Measurements from ENCODE around the gene PIBF1.
"Not testable (repeated sequence)": the region's sequence is repeated elsewhere in the genome, so short reads cannot be mapped to it uniquely, and the experiment has no call there.

The PIBF1 gene

GRCh38 chr13:72823724-72824123 lies 41.8 kb downstream of the PIBF1 start:
- no peak for DNase-seq

DNA sequence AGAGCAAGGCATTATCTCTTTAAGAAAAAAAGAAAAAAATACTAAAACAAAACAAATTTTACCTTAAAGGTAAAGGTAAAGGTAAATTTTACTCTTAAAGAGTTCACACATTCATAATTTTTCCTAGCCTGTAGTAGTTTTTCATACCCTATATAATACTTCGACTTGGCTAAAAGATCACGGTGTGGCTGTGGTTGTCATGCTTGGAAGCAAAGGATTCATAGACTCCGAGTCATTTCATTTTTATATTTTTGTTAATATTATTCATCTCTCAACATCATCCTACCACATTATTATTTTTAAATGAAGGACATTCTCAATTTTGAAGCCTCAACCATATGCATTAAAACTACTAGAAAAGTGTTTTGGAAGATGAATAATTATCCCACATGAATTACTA lies 52.7 kb downstream of the PIBF1 start:
- DNase-seq: no peak

DNA sequence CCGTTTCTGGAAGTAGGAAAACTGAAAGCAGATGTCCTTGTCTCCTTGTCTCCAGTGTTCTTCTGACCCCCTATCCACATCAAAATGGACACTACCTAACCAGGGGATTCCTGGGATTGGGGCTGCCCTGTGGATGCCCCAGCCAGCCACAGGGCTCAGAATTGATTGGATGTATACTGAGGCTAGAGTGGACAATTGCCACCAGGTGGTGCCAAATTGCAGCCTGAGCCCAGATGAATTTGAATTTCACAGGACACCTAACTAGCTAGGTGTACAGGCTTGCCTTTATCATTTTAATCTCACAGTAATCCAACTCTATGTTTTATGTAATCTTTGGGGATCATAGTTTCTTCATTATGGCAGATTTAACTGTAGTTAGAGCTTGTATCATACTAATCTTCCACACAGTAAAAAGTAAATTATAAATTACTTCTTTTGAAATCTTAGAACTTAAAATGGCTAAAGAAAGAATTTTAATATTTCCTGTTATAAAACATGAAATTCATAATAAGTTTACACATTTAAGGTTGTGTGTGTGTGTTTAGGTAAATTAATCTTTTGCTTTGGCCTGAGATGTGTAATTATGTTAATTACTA lies 58.0 kb downstream of the PIBF1 start:
- DNase-seq: peak; percentile 23

DNA sequence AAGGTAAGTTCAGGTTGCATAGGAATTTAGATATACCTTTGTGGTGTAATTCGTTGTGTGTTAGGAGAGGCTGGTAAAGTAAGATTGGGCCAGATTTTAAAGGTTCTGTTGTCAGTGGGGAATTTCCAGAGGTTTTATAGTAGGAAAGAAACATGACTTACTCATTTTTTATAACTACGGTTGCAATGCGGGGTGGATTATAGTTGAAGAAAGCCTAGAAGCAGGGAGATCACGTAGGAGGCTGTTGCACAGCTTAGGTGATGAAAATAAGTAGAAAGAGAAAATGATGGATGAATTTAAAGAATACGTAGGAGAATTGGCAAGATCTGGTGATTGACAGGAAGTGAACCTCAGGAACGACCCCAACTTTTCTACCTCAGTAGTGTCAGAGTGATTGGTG lies 61.1 kb downstream of the PIBF1 start:
- DNase-seq: no peak

- not testable (repeated sequence) for DNase-seq
These were observed 63.2 kb downstream of the PIBF1 start for GRCh38 chr13:72845148-72845547.

- no peak for DNase-seq
These were observed 67.6 kb downstream of the PIBF1 start for GRCh38 chr13:72849571-72849970.

DNA sequence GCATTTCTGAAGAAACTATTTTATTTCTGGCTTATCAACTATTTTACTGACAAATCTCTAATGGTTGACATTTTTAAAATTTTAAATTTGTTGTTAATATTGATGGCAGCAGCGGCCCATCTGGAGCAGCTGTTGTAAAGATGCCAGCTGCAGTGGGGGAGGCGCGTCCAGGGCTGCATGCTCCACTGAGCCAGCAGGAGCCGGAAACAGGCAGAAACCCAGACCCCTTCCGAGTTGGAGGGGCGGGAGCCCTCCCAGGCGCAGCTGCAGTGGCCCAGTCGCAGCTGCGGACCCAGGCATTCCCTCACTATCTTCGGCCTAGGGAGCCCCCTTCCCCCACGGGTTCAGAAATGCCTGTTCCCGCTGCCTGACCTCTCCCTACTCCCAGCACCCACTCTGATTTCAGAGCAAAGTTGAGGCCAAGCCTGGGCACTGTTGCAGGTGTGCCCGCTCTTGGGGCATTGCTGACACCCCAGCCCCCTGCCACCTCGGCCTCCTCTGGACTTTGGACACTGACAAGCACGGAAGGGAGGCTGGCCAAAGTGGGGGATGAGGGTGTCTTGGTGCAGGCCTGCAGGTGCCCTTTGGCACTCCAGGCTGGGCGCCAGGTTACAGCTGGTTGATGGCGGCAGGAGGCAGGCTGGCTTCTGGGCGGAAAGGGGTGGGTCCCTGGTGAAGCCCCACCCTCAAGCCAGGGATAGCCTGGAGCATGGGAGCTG lies 69.2 kb downstream of the PIBF1 start:
- DNase-seq: no peak

DNA sequence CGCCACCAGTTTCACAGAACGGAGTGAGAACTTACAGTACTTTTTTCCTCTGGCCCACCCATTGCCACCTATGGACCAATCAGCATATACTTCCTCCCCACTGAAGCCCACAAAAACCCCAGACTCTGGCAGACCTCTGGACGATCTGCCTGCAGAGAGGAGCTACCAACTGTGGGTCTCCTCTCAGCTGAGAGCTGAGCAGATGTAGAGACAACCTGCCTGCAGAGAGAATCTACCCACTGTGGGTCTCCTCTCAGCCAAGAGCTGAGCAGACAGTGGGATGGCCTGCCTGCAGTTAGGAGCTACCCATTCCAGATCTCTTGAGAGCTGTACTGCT lies 69.7 kb downstream of the PIBF1 start:
- DNase-seq: no peak

DNA sequence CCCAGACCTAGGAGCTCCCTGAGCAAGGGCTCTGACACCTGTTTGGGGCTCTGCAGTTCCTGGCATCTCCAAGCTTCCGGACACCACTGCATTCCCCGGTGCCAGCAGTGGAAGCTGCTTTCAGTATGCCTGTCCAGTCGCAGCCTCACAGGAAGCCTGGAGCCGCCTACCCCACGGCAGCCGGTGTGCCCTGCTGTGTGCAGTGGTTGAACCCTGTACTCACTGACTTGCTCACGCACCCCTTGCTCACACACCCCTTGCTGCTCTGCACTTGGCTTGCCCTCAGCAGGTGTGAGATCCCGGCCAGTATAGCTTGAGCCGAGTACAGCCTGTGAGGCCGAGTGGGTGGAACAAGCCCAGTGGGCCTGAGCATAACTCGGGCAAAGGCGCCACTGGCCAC lies 70.3 kb downstream of the PIBF1 start:
- DNase-seq: no peak

- DNase-seq: no peak
These were observed 71.1 kb downstream of the PIBF1 start for GRCh38 chr13:72853000-72853399.

DNA sequence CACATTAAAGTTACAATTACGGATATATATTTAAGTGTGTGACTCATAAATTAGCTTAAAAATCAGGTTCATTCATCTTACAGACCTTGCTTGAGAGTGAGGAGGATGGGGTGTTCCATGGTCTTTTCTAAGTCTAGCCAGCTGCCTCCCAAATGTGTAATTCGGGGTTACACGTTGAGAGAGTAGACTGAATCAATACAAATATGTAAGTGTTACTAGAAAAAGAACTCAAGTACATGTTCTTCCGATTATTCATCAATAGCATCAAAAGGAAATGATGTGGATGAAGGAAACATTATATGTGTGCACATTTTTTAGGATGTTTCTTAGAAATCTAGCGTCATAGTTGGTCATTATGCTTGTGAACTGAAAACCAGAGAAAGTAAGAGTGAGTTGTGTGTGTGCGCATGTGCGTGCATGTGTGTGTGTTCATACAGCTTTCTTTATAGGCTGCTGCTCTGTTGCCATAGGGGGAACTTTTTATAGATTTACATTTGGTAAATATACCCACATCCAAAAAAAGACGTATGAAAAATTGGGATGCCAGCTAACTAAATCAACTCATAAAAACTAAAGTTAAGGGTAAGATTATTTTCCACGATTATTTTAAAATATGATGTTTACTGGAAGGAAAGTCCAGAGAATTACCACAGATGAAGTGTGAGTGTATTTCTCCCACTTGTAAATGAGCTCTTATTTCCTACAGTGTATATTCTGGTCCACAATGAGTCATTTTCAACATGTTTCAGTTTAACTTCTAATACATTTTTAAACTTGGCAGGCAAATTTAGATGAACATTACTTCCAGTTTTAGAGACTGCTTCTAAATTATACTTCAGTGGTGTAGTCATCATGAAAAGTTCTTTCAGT lies 82.4 kb downstream of the PIBF1 start:
- DNase-seq: no peak

GRCh38 chr13:72868229-72868628 lies 86.3 kb downstream of the PIBF1 start:
- no peak for DNase-seq

- DNase-seq: no peak
These were observed 93.3 kb downstream of the PIBF1 start for GRCh38 chr13:72875233-72875632.

DNA sequence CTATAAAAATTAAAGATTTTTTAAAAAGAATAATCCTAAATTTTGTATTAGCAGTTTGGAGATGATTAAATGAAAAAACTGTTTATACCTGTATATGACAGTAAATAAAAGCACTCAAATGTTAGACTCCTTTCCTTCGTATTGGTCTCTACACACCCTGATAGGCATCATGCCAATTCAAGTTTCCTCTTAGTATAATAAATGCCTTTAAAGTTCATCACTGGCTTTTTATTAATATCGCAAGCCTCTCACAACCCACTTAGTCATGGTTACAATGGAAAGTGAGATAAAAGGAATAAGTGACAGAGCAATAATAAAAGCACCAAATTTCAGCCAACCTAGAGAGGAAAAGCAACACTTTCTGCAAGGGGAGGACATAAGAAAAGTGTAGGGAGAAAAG lies 102.2 kb downstream of the PIBF1 start:
- DNase-seq: no peak

- DNase-seq: no peak
These were observed 104.5 kb downstream of the PIBF1 start for GRCh38 chr13:72886272-72887067.

- no peak for DNase-seq
These were observed 107.6 kb downstream of the PIBF1 start for GRCh38 chr13:72889495-72889894.

DNA sequence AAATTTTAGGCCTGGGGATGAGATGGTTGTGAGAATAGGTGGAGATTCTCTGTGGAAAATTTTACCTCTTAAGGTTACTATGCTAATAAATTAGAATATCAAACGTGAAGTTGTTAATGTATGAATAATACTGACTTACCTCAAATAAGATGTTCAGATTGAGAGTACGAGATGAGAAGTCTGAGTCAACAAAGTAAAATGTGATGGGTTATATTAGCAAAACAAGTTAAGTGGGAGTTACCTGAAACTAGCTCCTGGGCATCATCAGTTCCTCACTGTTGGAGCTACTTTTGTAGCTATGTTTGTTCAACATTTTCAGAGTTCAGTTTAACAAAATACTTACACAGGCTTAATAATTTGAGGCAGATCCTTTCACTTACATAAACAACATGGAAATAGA lies 108.6 kb downstream of the PIBF1 start:
- no peak for DNase-seq

DNA sequence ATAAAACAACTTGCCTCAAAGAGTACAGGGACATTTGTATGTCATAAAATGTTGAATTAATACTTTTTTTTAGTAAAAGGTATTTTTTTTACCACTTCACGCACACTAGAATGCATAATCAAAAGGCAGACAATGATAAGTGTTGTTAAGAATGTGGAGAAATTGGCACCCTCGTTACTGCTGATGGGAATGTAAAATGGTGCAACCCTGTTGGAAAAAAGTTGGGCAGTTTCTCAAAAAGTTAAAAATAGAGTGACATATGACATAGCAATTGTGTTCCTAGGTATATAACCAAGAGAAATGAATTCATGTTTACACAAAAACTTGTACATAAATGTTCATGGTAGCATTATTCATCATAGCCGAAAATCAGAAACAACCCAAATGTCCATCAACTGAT lies 109.5 kb downstream of the PIBF1 start:
- no peak for DNase-seq

- no peak for DNase-seq
These were observed 114.9 kb downstream of the PIBF1 start for GRCh38 chr13:72896869-72897268.

GRCh38 chr13:72901546-72901945 lies 119.6 kb downstream of the PIBF1 start:
- not testable (repeated sequence) for DNase-seq

GRCh38 chr13:72908416-72908815 lies 126.5 kb downstream of the PIBF1 start:
- DNase-seq: no peak

DNA sequence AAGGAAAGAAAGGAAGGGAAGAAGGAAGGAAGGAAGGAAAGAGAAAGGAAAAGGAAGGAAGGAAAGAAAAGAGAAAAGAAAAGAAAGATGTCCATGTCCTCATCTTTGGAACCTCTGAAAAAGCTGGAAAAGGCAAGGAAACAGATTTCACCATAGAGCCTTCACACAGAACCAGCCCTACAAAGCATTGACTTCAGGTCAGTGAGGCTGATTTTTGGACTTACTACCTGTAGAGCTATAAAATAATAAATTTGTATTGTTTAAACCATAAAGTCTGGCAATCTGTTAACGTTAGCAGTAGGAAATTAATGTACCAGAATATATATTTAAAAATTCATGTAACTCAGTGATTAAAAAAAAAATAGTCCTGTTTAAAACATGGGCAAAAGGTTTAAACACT lies 130.0 kb downstream of the PIBF1 start:
- DNase-seq: no peak

GRCh38 chr13:72920097-72920496 lies 138.2 kb downstream of the PIBF1 start:
- DNase-seq: no peak
